ENCODE results near the gene TLE2.
A peak's percentile ranks its signal among the peaks of the same experiment; 100 is the strongest.

Gene TLE2

DNA sequence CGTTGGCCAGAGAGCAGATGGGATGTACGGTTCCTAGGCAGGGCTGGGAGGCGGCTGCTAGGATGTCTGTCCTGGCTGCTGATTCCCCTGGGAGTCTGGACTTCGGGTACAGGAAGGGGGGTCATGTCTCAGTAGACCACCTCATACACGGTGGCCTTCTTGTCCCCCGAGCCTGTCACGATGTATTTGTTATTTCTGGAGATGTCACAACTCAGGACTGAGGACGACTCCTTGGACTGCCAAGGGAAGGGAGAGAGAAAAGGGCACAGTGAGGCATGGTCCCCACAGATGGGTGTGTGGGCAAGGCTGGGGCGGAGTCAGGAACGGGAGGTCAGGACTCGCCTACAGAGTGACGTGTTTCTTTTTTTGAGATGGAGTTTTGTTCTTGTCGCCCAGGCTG is 31.4 kb downstream of the TLE2 start:
- H4K91ac ChIP-seq (ENCODE audit: low read length) = no peak overlapping the region
- no peak overlapping the region for H2BK5ac ChIP-seq (ENCODE audit: low read depth, low read length, poor library complexity, severe bottlenecking)
- H3K4me2 ChIP-seq (ENCODE audit: low read length, poor library complexity, severe bottlenecking) = no peak overlapping the region
- H3K18ac ChIP-seq (ENCODE audit: low read depth in 1 of 2, low read length in 2 of 2) = no peak overlapping the region
- 86% methylated on average over 12 of the region's 13 CpGs for WGBS
- no peak overlapping the region for H3K14ac ChIP-seq (ENCODE audit: low read length in 2 of 2)
- no peak overlapping the region for H3K27ac ChIP-seq (ENCODE audit: low read length, poor library complexity, severe bottlenecking)
- no peak overlapping the region for H4K8ac ChIP-seq (ENCODE audit: low read length)
- DNase-seq = no peak
- H2AFZ ChIP-seq (ENCODE audit: low read depth, low read length) = no peak overlapping the region
- H3K79me1 ChIP-seq (replicated peaks; ENCODE audit: low read length, poor library complexity, severe bottlenecking) = no peaks in the 10 kb centered on the region
- no peak overlapping the region for H2AK5ac ChIP-seq (ENCODE audit: low read length, severe bottlenecking)
- H3K4ac ChIP-seq (ENCODE audit: low read depth in 1 of 2, low read length in 2 of 2) = no peak overlapping the region
- H2BK120ac ChIP-seq (ENCODE audit: low read depth, low read length) = no peak overlapping the region
- no peak overlapping the region for H3K23ac ChIP-seq (ENCODE audit: low read length in 2 of 2)
- no peak overlapping the region for H3K4me3 ChIP-seq (ENCODE audit: insufficient read depth in 1 of 2, low read depth in 1 of 2, low read length in 2 of 2)
- H3K9ac ChIP-seq (ENCODE audit: low read length) = no peak overlapping the region
- no peaks in the 10 kb centered on the region for H3K9me3 ChIP-seq (ENCODE audit: control insufficient read depth, low read length)
- no peaks in the 10 kb centered on the region for H3K36me3 ChIP-seq (ENCODE audit: control insufficient read depth in 1 of 2, insufficient read depth in 2 of 2, low read depth in 1 of 2, low read length in 2 of 2)
- H3K4me1 ChIP-seq (ENCODE audit: control insufficient read depth, insufficient read depth, low read depth, low read length) = no peaks in the 10 kb centered on the region
- H2BK12ac ChIP-seq (ENCODE audit: low read length in 2 of 2) = no peak overlapping the region
- no peak overlapping the region for H2BK15ac ChIP-seq (ENCODE audit: low read depth, poor library complexity, severe bottlenecking)
- peaks cover 8% of the 10 kb centered on the region in 2 experiments for H3K27me3 ChIP-seq (ENCODE audit: control insufficient read depth in 1 of 2, insufficient read depth in 1 of 2, low read length in 2 of 2)

GRCh38 chr19:2994588-2995131 is 34.4 kb downstream of the TLE2 start:
- H2BK120ac ChIP-seq (ENCODE audit: low read depth, low read length) = no peak overlapping the region
- H3K27me3 ChIP-seq (ENCODE audit: control insufficient read depth in 1 of 2, insufficient read depth in 1 of 2, low read length in 2 of 2) = peaks cover 8 to 9% of the 10 kb centered on the region in 2 experiments
- no peak overlapping the region for H2AFZ ChIP-seq (ENCODE audit: low read depth, low read length)
- 91% methylated on average over 6 of the region's 15 CpGs for WGBS
- H4K8ac ChIP-seq (ENCODE audit: low read length) = no peak overlapping the region
- no peak overlapping the region for H2BK12ac ChIP-seq (ENCODE audit: low read length in 2 of 2)
- H3K4ac ChIP-seq (ENCODE audit: low read depth in 1 of 2, low read length in 2 of 2) = no peak overlapping the region
- no peaks in the 10 kb centered on the region for H3K9me3 ChIP-seq (ENCODE audit: control insufficient read depth, low read length)
- H3K27ac ChIP-seq (ENCODE audit: low read length, poor library complexity, severe bottlenecking) = no peak overlapping the region
- no peak overlapping the region for H3K4me2 ChIP-seq (ENCODE audit: low read length, poor library complexity, severe bottlenecking)
- no peaks in the 10 kb centered on the region for H3K4me1 ChIP-seq (ENCODE audit: control insufficient read depth, insufficient read depth, low read depth, low read length)
- no peaks in the 10 kb centered on the region for H3K79me1 ChIP-seq (replicated peaks; ENCODE audit: low read length, poor library complexity, severe bottlenecking)
- H3K14ac ChIP-seq (ENCODE audit: low read length in 2 of 2) = no peak overlapping the region
- H2AK5ac ChIP-seq (ENCODE audit: low read length, severe bottlenecking) = no peak overlapping the region
- no peak overlapping the region for H3K18ac ChIP-seq (ENCODE audit: low read depth in 1 of 2, low read length in 2 of 2)
- no peak overlapping the region for H2BK5ac ChIP-seq (ENCODE audit: low read depth, low read length, poor library complexity, severe bottlenecking)
- DNase-seq = no peak
- no peak overlapping the region for H3K9ac ChIP-seq (ENCODE audit: low read length)
- H3K4me3 ChIP-seq (ENCODE audit: insufficient read depth in 1 of 2, low read depth in 1 of 2, low read length in 2 of 2) = no peak overlapping the region
- H4K91ac ChIP-seq (ENCODE audit: low read length) = no peak overlapping the region
- H3K23ac ChIP-seq (ENCODE audit: low read length in 2 of 2) = no peak overlapping the region
- H3K36me3 ChIP-seq (ENCODE audit: control insufficient read depth in 1 of 2, insufficient read depth in 2 of 2, low read depth in 1 of 2, low read length in 2 of 2) = no peaks in the 10 kb centered on the region
- H2BK15ac ChIP-seq (ENCODE audit: low read depth, poor library complexity, severe bottlenecking) = no peak overlapping the region

DNA sequence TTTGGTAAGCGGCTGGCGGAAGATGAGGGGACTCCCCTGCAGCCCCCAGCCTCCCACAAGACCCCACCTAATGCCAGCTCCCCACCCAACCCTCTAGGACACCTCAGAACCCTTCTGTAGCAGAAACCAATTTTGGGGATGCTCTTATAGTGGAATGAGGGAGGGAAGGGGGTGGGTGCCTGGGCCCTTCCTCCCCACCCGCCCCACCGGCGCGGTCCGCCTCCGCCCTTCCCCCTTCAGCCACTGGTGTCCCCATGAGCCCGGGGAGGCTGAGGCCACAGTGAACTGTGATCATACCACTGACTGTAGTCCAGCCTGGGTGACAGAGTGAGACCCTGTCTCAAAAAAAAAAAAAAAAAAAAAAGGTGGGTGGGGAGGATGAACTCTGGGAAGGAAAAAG is 35.5 kb downstream of the TLE2 start:
- Histone ChIP-seq H2BK12ac (ENCODE audit: low read length in 2 of 2) (no peak overlapping the region), H3K4me3 (ENCODE audit: insufficient read depth in 1 of 2, low read depth in 1 of 2, low read length in 2 of 2) (no peak overlapping the region), H2AFZ (ENCODE audit: low read depth, low read length) (no peak overlapping the region), H3K36me3 (ENCODE audit: control insufficient read depth in 1 of 2, insufficient read depth in 2 of 2, low read depth in 1 of 2, low read length in 2 of 2) (no peaks in the 10 kb centered on the region), H3K27me3 (ENCODE audit: control insufficient read depth in 1 of 2, insufficient read depth in 1 of 2, low read length in 2 of 2) (peaks cover 14 to 20% of the 10 kb centered on the region in 2 experiments), H2BK5ac (ENCODE audit: low read depth, low read length, poor library complexity, severe bottlenecking) (no peak overlapping the region), H3K27ac (ENCODE audit: low read length, poor library complexity, severe bottlenecking) (no peak overlapping the region), H3K18ac (ENCODE audit: low read depth in 1 of 2, low read length in 2 of 2) (no peak overlapping the region), H3K4ac (ENCODE audit: low read depth in 1 of 2, low read length in 2 of 2) (no peak overlapping the region), H4K8ac (ENCODE audit: low read length) (no peak overlapping the region), H3K14ac (ENCODE audit: low read length in 2 of 2) (no peak overlapping the region), H2AK5ac (ENCODE audit: low read length, severe bottlenecking) (no peak overlapping the region), H4K91ac (ENCODE audit: low read length) (no peak overlapping the region), H3K9ac (ENCODE audit: low read length) (no peak overlapping the region), H3K4me2 (ENCODE audit: low read length, poor library complexity, severe bottlenecking) (no peak overlapping the region), H3K23ac (ENCODE audit: low read length in 2 of 2) (no peak overlapping the region), H3K9me3 (ENCODE audit: control insufficient read depth, low read length) (no peaks in the 10 kb centered on the region), H2BK120ac (ENCODE audit: low read depth, low read length) (no peak overlapping the region), H3K79me1 (replicated peaks; ENCODE audit: low read length, poor library complexity, severe bottlenecking) (no peaks in the 10 kb centered on the region), H3K4me1 (ENCODE audit: control insufficient read depth, insufficient read depth, low read depth, low read length) (no peaks in the 10 kb centered on the region), H2BK15ac (ENCODE audit: low read depth, poor library complexity, severe bottlenecking) (no peak overlapping the region)
- DNase-seq = no peak
- WGBS = 79% methylated on average over 9 of the region's 9 CpGs

DNA sequence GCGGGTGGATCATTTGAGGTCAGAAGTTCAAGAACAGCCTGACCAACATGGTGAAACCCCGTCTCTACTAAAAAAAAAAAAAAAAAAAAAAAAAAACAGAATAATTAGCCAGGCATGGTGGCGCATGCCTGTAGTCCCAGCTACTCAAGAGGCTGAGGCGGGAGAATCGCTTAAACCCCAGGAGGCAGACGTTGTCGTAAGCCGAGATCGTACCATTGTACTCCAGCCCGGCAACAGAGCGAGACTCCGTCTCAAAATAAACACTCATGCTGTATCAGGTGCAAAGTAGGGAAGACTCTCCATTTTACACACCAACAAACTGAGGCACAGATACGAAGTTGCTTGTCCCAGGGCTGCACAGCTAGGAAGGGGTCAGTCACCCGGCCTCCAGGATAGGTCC is 36.1 kb downstream of the TLE2 start:
- Histone ChIP-seq H3K4ac (ENCODE audit: low read depth in 1 of 2, low read length in 2 of 2) (no peak overlapping the region), H2BK15ac (ENCODE audit: low read depth, poor library complexity, severe bottlenecking) (peak overlapping the region; percentile 3), H4K91ac (ENCODE audit: low read length) (no peak overlapping the region), H3K36me3 (ENCODE audit: control insufficient read depth in 1 of 2, insufficient read depth in 2 of 2, low read depth in 1 of 2, low read length in 2 of 2) (no peaks in the 10 kb centered on the region), H3K79me1 (replicated peaks; ENCODE audit: low read length, poor library complexity, severe bottlenecking) (no peaks in the 10 kb centered on the region), H3K18ac (ENCODE audit: low read depth in 1 of 2, low read length in 2 of 2) (no peak overlapping the region), H2BK12ac (ENCODE audit: low read length in 2 of 2) (no peak overlapping the region), H3K27me3 (ENCODE audit: control insufficient read depth in 1 of 2, insufficient read depth in 1 of 2, low read length in 2 of 2) (peaks cover 16 to 22% of the 10 kb centered on the region in 2 experiments), H2AK5ac (ENCODE audit: low read length, severe bottlenecking) (no peak overlapping the region), H3K14ac (ENCODE audit: low read length in 2 of 2) (no peak overlapping the region), H3K4me3 (ENCODE audit: insufficient read depth in 1 of 2, low read depth in 1 of 2, low read length in 2 of 2) (no peak overlapping the region), H2AFZ (ENCODE audit: low read depth, low read length) (no peak overlapping the region), H3K9me3 (ENCODE audit: control insufficient read depth, low read length) (no peaks in the 10 kb centered on the region), H3K4me2 (ENCODE audit: low read length, poor library complexity, severe bottlenecking) (no peak overlapping the region), H3K9ac (ENCODE audit: low read length) (no peak overlapping the region), H4K8ac (ENCODE audit: low read length) (no peak overlapping the region), H2BK120ac (ENCODE audit: low read depth, low read length) (no peak overlapping the region), H3K23ac (ENCODE audit: low read length in 2 of 2) (no peak overlapping the region), H3K27ac (ENCODE audit: low read length, poor library complexity, severe bottlenecking) (no peak overlapping the region), H2BK5ac (ENCODE audit: low read depth, low read length, poor library complexity, severe bottlenecking) (no peak overlapping the region), H3K4me1 (ENCODE audit: control insufficient read depth, insufficient read depth, low read depth, low read length) (no peaks in the 10 kb centered on the region)
- no peak for DNase-seq
- 83% methylated on average over 13 of the region's 14 CpGs for WGBS
